Right forelimb (tissue), 1 donor: ENCODE data around the gene LGALS1.
A peak's percentile ranks its signal among the peaks of the same experiment; 100 is the strongest.

ENCODE experiments used
- DNase-seq: peaks from one replicate; pipeline ENCODE4 v3.0.0-alpha.2; 2018

LGALS1 gene

DNA sequence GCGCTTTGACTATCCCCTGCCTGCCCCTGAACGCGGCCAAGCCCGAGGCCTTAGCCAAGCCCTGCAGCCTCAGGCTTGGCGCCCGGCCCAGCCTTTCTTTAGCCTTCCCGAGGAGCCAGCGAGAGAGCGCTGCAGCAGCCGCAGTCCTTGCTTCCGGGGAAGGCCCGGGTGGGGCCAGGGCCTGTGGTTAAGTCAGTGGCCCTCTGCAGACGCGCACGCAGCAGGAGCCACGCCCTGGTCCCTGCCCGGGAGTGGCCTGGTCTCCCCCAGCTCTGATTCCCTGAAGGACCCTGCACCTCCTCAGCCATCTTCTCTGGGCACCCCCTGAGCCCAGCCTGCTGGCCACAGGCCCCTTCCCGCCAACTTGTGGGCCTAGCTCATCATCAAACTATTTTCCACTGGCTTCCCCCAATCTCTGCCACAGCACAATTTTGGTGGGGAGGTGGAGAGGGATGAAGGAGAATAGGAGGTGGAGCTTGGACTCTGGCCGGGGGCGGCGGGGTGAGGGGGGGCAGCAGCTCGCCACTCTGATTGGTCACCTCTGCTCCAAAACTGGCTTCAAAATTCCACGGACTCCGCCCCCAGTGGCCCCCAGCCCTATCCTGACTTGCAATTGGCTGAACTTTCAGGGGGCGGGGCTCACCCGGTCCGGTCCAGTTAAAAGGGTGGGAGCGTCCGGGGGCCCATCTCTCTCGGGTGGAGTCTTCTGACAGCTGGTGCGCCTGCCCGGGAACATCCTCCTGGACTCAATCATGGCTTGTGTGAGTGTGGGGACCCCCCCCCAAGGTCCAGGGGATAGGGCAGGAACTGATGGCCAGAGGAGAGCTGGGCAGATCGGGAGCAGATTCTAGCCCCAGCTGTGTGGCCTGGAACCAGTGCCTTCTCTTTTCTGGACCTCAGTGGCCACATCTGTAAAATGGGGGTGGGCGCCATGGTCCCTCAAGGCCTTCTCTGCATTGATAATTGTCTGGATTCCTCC, at the start of gene LGALS1:
LGALS1 (plus strand) TSS at position 686 of the 979 bp plus-strand sequence; CDS start at position 753, 67 bp downstream.
- peak; percentile 99 for DNase-seq

DNA sequence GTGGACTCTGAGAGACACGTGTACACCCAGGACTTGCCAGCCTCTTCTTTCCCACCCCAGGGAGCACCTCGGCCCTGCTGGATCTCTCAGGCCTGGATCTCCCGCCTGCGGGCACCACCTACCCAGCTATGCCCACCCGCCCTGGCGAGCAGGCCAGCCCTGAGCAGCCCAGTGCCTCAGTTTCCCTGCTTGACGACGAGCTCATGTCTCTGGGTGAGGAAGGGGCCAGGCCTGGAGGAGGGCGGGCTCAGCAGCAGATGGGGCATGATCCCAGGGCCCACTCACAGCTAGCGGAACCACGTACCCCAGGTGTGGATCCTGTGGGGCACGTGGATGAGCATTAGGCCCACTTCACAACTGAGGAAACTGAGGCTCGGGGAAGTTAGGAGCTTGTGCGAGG, 49.7 kb upstream of the LGALS1 start:
- DNase-seq = no peak

- DNase-seq = no peak
Measured at GRCh38 chr22:37626144-37626543, 49.3 kb upstream of the LGALS1 start.

DNA sequence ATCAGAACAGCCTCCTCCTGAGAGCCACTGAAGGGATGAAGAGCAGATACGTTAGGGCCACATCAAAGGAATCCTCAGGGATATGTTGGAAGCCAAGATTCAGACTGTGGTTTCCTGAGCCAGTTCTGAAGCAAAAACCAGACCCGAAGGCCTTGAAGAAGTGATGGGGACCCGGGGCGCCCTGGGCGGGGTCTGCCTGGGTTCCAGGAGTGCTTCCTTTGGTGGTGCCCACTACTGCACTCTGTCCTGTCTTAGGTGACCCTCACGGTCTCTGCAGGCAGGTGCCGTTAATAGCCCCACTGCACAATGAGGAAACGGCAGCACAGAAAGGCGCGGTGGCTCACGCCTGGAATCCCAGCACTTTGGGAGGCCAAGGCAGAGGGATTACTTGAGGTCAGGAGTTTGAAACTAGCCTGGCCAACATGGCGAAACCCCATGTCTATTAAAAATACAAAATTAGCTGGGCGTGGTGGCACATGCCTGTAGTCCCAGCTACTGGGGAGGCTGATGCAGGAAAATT, 48.8 kb upstream of the LGALS1 start:
- DNase-seq = no peak

DNA sequence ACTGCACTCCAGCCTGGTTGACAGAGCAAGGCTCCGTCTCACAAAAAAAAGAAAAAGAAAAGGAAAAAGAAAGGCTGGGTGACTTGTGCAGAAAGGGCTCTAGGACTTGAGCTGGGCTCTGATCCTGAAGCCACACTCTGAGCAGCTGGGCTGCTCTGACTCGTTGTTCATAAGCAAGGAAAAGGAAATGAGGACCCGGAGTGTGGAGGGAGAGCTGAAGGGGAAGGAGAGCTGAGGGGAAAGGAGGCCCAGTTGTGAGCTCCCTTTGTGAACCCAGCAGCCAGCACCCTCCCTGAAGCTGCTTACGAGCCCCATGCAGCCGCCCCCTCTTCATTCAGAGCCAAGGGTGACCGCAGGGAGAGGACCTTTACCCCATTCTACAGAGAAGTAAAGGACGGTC, 48.3 kb upstream of the LGALS1 start:
- no peak for DNase-seq

- DNase-seq = no peak
Measured at GRCh38 chr22:37627545-37627944, 47.9 kb upstream of the LGALS1 start.

DNA sequence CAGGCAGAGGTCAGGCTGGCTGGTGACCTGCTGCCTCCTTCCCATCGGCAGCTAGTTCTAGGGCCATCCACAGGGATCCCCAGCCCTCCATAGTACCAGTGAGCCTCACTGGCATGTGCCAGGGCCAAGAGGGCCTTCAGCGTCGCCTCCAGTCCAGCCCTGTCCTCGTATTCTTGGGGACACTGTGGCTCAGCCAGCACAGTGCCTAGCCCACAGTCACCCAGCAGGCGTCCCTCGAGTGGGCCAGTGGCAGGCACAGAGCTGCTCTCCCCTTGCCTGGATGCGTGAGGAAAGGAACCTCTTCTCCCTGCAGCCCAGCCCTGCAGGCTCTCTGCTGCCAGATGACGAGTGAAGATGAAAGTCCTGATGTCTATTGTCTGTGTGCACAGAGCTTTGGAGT, 46.6 kb upstream of the LGALS1 start:
- no peak for DNase-seq

DNA sequence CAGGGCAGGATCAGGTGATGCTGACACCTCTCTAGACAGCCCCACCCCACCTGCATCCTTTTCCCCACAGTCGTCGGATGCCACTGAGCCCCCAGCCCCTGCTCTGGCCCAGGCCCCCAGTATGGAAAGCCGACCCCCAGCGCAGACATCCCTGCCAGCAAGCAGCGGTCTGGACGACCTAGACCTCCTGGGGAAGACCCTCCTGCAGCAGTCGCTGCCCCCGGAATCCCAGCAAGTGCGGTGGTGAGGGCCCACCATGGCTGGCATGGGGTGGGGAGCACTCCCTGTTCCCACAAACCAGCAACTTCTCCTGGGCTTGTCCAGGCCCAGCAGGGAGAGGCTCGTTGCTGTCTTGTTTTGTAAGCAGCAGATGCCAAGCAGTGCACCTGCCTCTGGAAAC, 45.5 kb upstream of the LGALS1 start:
- no peak for DNase-seq

DNA sequence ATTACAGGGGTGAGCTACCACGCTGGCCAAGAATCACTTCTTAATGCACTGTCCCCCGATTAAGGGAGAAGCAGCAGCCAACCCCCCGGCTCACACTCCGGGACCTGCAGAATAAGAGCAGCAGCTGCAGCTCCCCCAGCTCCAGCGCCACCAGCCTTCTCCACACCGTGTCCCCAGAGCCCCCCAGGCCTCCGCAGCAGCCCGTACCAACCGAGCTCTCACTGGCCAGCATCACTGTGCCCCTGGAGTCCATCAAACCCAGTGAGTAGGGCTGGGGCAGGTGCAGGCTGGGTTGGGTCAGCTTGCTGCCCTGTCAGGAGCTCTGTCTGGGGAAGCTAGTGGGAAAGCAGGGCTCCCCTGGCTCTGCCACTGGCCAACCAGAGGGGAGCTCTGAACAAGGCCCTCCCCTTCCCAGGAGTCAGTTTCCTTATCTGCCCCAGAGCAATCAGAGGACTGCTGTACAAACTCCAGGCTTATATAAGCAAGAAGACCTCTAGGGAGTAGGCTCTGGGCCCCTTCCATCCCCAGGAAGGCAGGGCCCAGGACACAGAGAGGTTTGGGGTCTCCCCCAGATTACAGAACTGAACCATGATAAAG, 44.5 kb upstream of the LGALS1 start:
- no peak for DNase-seq

GRCh38 chr22:37631448-37632173, 43.8 kb upstream of the LGALS1 start:
- DNase-seq = no peak

DNA sequence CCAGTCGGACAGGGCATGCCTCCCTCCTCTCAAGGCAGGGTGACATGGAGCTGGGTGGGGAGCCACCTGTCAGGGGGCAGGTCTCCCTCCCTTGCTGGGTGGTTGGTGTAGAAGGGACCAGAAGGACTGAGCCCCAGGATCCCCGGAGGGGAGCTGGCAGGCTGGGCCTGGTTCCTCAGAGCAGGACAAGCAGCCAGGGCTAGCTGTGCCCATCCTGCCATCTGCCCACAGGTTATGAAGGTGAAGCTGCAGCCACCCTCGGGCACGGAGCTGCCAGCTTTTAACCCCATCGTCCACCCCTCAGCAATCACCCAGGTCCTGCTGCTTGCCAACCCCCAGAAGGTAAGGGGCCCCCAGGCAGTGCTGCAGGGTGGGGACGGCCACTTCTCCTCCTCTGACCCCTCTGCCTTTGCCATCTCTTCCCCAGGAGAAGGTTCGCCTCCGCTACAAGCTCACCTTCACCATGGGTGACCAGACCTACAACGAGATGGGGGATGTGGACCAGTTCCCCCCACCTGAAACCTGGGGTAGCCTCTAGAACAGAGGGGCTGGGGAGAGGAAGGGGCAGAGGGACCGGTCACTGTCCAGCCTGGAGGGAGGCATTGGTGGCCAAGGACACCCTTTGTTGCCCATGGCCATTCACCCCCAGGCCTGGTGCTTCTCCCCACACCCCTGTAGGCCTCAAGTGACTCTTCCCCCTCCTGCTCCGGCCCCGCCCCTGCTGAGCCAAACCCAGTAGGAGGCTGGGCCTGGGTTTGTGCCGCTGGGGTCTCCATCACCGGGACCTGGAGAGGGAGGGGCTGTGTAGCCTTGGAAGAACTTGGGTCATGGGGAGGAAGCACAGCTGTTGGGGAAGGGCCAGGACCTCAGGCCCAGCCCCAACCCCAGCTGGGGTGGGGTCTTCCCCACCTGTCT, 43.0 kb upstream of the LGALS1 start:
- no peak for DNase-seq

DNA sequence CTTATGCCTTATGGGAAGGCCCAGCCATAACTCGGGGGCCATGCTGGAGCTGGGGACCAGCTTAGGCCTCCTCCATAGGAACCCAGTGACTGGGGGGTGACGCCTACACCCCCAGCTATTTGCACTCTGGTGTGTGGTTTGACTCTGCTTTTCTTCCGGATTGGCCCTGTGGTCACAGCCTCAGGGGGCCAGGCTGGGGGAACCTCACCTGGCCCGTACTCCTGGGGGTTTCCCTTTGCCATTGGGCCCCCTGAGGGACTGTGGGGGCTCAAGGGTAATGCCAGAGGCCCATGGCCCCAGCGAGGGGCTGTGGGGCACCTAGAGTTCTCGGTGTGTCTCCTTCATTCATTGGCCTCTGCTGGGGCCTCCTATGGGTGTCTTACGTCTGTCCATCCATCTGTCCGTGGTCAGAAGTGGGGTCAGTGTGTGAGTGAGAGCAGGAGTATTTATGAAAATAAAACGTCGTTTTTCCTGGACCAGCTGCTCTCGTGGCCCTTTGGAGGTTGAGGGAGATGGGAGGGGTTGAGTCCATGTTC, 42.3 kb upstream of the LGALS1 start:
- no peak for DNase-seq

GRCh38 chr22:37633625-37634416, 41.6 kb upstream of the LGALS1 start:
- DNase-seq = peak; percentile 94

- no peak for DNase-seq
Measured at GRCh38 chr22:37634417-37634924, 41.0 kb upstream of the LGALS1 start.

DNA sequence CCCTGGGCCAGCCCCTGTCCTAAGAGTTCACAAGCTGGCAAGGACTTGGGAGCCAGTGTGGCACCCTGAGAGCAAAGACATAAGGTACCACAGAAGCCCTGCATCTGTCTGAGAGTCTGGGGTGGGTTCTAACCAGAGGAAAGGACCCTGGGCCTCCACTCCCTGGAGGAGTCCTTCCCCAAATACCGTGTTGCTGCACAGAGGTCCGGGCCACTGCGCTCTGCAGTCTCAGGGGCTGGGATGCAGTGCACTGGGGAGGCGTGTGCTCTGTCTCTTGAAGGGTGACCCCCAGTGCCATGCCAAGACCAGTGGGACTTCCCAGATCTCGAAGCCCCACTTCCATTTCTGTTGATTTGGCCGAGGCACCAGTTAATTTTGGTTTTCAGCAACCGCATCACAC, 40.3 kb upstream of the LGALS1 start:
- no peak for DNase-seq

DNA sequence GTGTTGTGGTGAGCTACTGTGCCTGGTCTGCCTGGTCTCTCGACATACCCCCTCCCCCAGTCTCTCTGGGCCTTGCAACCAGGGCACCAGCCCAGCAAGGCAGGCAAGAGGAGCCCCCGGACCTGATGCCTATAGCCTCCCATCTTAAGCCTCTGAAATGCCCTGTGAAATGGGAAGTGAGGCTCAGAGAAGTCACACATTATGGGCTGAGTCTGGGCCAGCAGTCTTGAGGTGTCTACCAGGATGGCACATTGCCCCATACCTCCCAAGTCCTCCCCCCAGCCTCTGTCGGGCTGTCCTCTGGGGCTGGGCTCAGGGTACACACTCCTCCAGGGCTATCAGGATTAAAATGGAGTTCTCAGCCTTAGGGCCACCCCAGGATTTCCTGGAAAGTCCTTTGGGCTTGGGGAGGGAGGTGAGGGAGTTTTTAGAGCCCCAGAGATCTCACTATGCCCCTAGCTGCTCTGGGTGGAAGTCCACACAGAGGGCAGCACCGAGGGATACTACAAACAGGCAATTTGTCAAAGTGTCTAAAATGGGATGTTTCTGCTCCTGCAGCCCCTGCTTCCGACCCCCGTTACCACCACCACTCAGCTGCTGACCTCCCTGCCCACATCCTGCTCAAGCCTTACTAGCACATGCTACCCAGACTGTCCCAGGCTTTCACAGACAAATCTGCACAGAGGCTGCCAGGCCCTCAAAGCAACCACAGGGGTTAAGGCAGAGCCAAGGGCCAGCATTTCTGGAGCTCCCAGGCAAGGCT, 39.1 kb upstream of the LGALS1 start:
- DNase-seq = no peak

DNA sequence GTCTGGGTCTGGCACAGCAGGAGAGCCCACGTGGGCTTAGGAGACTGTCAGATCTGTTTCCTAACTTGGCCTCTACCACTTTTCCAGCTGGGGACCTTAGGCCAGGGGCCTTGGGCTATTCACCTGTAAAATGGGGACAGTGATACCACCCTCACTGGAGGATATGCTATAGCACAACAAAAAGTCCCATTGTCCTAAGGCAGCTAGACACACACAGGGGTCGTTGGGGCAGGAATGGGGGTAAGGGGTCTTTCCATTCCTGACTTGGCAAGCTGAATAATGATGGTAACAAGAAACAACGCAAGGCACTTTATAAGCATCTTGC, 38.5 kb upstream of the LGALS1 start:
- no peak for DNase-seq

- DNase-seq = no peak
Measured at GRCh38 chr22:37638391-37639069, 36.9 kb upstream of the LGALS1 start.

DNA sequence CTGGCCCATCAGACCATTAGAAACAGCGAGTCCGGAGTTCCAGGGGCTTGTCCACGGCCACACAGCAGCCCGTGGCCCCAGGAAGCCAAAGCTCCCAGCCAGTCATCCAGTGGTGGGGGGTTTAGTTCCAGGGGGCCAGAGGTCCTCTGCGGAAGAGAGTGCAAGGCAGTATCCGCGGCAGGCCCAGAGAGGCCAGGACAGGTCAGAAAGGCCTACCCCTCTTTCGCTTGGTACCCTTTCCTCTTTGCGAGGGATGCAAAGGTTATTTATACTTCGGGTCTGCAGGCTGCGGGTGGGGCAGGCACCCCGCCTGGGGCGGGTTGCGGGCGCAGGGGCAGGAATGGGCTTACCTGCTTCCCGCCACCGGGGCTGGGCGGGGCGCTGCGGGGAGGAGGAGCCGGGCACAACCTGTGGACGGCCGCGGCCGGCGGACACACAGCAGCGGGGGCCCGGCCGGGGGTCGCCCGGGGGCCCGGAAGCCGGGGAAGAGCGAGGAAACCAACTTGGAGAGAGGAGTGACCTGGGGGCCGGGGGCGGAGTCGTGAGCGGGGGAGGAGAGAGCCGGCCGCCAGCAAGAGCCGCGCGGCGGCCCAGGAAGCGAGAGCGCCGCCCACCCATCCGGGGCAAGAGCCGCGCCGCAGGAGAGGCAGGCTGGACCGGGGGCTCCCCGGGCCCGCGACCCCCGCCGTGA, 36.2 kb upstream of the LGALS1 start, which contains the start of gene SH3BP1:
SH3BP1 (plus strand) TSS at position 600 of the 691 bp plus-strand sequence. CDS start 119 bp downstream, outside the sequence.
- DNase-seq = peak; percentile 69
